ENCODE data around the gene NEK6. TPM values are rescaled to one million over a fixed set of nuclear protein-coding genes. Genes with fewer than 3 reads are reported as not detected.

The NEK6 gene
- total and polyA plus RNA-seq, 10 donors = 11.2 to 71.3 (median 41.1) TPM

DNA sequence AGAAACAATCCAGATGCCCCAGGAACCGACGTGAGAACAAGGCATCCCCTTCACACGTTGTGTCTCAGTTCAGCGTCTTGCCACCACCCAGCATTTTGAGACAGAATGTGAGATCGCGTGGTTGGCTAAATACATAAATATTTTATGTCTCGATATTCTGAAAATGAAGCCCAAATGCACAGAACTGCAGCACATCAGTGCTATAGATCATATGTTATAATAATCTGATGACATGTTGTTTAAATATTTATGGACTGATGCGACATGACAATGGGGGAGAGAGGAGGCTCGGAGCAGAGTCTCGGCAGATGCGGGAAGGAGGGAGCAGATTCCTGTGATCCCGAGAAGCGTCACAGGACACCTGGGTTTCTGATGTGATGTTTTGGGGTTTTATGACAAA is 10.9 kb downstream of the NEK6 start:
- peaks cover 0 to 20% (median 0%) of the 10 kb centered on the region in 6 donors for H3K36me3 ChIP-seq
- H3K4me3 ChIP-seq = no peak overlapping the region
- H3K27me3 ChIP-seq (replicated peaks in 1 of 7) = no peaks in the 10 kb centered on the region
- H3K27ac ChIP-seq = peak overlapping the region in 2 of 8 donors; percentile 90
- intact Hi-C loops (cut with DNase I; ENCODE audit: low total_unique reads) = no loop called here
- no peak for DNase-seq
- WGBS, 5 donors = 90 to 97% (median 93%) methylated on average over 13 of the region's 13 CpGs
- TF ChIP-seq CTCF (IDR thresholded peaks at IDR 0.05 in 8 of 11, conservative IDR thresholded peaks at IDR 0.05 in 3 of 11) (no peak), POLR2AphosphoS5 (IDR thresholded peaks at IDR 0.05) (no peak), POLR2A (IDR thresholded peaks at IDR 0.05) (no peak)
- H3K9me3 ChIP-seq = no peaks in the 10 kb centered on the region
- H3K4me1 ChIP-seq = peaks cover 54 to 100% (median 96%) of the 10 kb centered on the region in 6 donors

GRCh38 chr9:124269556-124269955 is 11.8 kb downstream of the NEK6 start:
- TF ChIP-seq CTCF (IDR thresholded peaks at IDR 0.05 in 8 of 11, conservative IDR thresholded peaks at IDR 0.05 in 3 of 11) (no peak), POLR2A (IDR thresholded peaks at IDR 0.05) (no peak)
- no peak overlapping the region for H3K4me3 ChIP-seq
- intact Hi-C loops (cut with DNase I; ENCODE audit: low total_unique reads) = no loop called here
- H3K36me3 ChIP-seq = peaks cover 0 to 19% (median 0%) of the 10 kb centered on the region in 6 donors
- 85 to 96% (median 93%) methylated on average over 6 of the region's 6 CpGs for WGBS, 5 donors
- H3K27me3 ChIP-seq (replicated peaks in 1 of 7) = no peaks in the 10 kb centered on the region
- H3K4me1 ChIP-seq = peaks cover 46 to 100% (median 96%) of the 10 kb centered on the region in 6 donors
- no peak for DNase-seq
- H3K27ac ChIP-seq = peak overlapping the region in 3 of 8 donors; percentile 30 to 72 (median 38)
- no peaks in the 10 kb centered on the region for H3K9me3 ChIP-seq

- H3K27me3 ChIP-seq (replicated peaks in 1 of 7) = no peaks in the 10 kb centered on the region
- peaks cover 0 to 19% (median 0%) of the 10 kb centered on the region in 6 donors for H3K36me3 ChIP-seq
- intact Hi-C loops (cut with DNase I; ENCODE audit: low total_unique reads) = no loop called here
- H3K27ac ChIP-seq = peak overlapping the region in 7 of 8 donors; percentile 38 to 73 (median 41)
- 65 to 74% (median 67%) methylated on average over 14 of the region's 14 CpGs for WGBS, 5 donors
- TF ChIP-seq POLR2AphosphoS5 (IDR thresholded peaks at IDR 0.05) (peak in 2 of 3 donors; percentile 25 to 74), POLR2A (IDR thresholded peaks at IDR 0.05) (no peak)
- no peaks in the 10 kb centered on the region for H3K9me3 ChIP-seq
- DNase-seq = no peak
- peaks cover 42 to 100% (median 91%) of the 10 kb centered on the region in 6 donors for H3K4me1 ChIP-seq
- no peak overlapping the region for H3K4me3 ChIP-seq
Measured at GRCh38 chr9:124270504-124271335, 13.0 kb downstream of the NEK6 start.

DNA sequence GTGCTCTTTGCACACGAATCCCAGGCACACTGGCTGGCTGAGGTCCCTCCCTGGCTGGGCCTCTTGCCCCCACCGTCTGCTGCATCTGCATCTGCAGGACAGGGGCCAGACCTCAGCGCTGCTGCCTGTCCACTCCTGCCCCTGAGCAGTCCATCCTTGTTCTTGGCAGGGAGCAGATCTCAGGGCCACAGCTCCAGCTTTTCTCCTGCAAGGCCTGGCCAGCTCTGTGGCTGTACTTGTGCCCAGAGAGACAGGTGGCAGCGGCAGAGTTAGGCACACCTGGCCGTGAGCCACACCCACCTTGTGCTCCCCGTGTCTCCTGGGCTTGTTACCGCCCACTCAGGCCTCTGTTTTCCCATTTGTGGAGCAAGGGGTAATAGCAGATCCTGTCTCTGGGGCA is 13.9 kb downstream of the NEK6 start:
- Histone ChIP-seq H3K4me1 (peaks cover 34 to 97% (median 84%) of the 10 kb centered on the region in 6 donors), H3K4me3 (no peak overlapping the region), H3K27ac (peak overlapping the region in 4 of 8 donors; percentile 38 to 73 (median 60)), H3K27me3 (replicated peaks in 1 of 7) (no peaks in the 10 kb centered on the region), H3K9me3 (no peaks in the 10 kb centered on the region), H3K36me3 (peaks cover 0 to 19% (median 0%) of the 10 kb centered on the region in 6 donors)
- TF ChIP-seq POLR2A (IDR thresholded peaks at IDR 0.05) = no peak
- TF ChIP-seq POLR2AphosphoS5 (IDR thresholded peaks at IDR 0.05) = no peak
- no peak for TF ChIP-seq CTCF (IDR thresholded peaks at IDR 0.05 in 8 of 11, conservative IDR thresholded peaks at IDR 0.05 in 3 of 11)
- intact Hi-C loops (cut with DNase I; ENCODE audit: low total_unique reads) = no loop called here
- DNase-seq = no peak
- WGBS, 5 donors = 76 to 87% (median 80%) methylated on average over 2 to 7 of the region's 7 CpGs

Data from spleen (tissue), 11 donors.